ENCODE measurements around the gene MRPS27. TPM values are rescaled to one million over a fixed set of nuclear protein-coding genes. Genes with fewer than 3 reads are reported as not detected.

MRPS27 gene
- total RNA-seq, 4 donors from 2014 or later, result 33.2 to 74.9 (median 62.3) TPM

DNA sequence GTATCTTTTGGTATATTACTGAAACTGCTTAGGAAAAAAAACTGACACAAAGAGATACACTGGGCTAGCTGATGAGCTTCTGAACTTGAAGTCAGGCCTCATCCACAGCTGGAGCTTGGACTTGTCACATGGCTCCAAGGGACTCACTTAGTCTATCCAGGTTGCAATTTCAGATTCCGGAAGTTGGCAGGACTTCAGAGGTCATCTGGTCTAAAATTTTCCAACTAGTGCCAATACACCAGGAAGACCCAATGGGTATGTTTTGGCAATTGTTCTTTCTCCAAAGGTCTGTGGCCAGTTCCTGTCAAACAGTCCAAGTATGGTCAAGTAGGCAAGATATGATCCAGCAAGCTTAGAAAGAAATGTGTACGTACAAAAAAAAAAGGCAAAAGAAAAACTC lies 36.7 kb downstream of the MRPS27 start:
- no peak for DNase-seq

DNA sequence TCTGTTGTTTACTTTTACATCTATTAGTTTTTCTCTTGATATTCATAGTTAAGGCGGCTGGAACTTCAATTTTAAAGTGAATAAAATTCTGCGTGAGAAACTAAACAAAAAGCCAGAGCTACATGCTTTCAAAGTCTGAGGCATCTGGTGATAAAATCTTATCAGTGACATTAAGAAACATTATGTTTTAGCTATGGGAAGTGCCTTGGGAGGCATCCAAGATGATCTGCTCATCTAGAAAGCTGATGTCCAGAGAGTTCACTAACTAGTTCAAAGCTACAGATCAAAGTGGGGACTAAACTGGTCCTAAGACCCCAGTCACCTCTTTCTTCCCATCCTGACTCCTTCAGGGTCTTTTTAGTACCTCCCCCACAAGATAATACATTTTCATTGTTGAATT lies 37.2 kb downstream of the MRPS27 start:
- H3K27me3 ChIP-seq, result no peaks in the 10 kb centered on the region
- peaks cover 8 to 21% of the 10 kb centered on the region in 2 donors for H3K4me1 ChIP-seq
- H3K9me3 ChIP-seq, result no peaks in the 10 kb centered on the region
- peak overlapping the region; percentile 29 to 60 (median 58) for H3K27ac ChIP-seq
- DNase-seq, result no peak
- in situ Hi-C loops (cut with MboI; ENCODE audit: low sequenced_read_pairs in 4 of 4), result no loop called here
- H3K4me3 ChIP-seq, result no peak overlapping the region
- no peak for ATAC-seq
- no peak for TF ChIP-seq POLR2A (IDR thresholded peaks at IDR 0.05)
- intact Hi-C loops (cut with DNase I; ENCODE audit: low total_unique reads), result no loop called here
- H3K36me3 ChIP-seq, result no peaks in the 10 kb centered on the region

More for the DNA sequence above, 36.7 kb downstream of the MRPS27 start:
- no peak for ATAC-seq
- H3K4me3 ChIP-seq, result no peak overlapping the region
- peaks cover 8 to 21% of the 10 kb centered on the region in 2 donors for H3K4me1 ChIP-seq
- H3K36me3 ChIP-seq, result no peaks in the 10 kb centered on the region
- no peaks in the 10 kb centered on the region for H3K9me3 ChIP-seq
- H3K27me3 ChIP-seq, result no peaks in the 10 kb centered on the region
- in situ Hi-C loops (cut with MboI; ENCODE audit: low sequenced_read_pairs in 4 of 4), result no loop called here
- no peak for TF ChIP-seq POLR2A (IDR thresholded peaks at IDR 0.05)
- TF ChIP-seq, protein P1, sequence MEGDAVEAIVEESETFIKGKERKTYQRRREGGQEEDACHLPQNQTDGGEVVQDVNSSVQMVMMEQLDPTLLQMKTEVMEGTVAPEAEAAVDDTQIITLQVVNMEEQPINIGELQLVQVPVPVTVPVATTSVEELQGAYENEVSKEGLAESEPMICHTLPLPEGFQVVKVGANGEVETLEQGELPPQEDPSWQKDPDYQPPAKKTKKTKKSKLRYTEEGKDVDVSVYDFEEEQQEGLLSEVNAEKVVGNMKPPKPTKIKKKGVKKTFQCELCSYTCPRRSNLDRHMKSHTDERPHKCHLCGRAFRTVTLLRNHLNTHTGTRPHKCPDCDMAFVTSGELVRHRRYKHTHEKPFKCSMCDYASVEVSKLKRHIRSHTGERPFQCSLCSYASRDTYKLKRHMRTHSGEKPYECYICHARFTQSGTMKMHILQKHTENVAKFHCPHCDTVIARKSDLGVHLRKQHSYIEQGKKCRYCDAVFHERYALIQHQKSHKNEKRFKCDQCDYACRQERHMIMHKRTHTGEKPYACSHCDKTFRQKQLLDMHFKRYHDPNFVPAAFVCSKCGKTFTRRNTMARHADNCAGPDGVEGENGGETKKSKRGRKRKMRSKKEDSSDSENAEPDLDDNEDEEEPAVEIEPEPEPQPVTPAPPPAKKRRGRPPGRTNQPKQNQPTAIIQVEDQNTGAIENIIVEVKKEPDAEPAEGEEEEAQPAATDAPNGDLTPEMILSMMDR (IDR thresholded peaks at IDR 0.05 in 4 of 5, conservative IDR thresholded peaks at IDR 0.05 in 1 of 5), result no peak
- intact Hi-C loops (cut with DNase I; ENCODE audit: low total_unique reads), result no loop called here
- H3K27ac ChIP-seq, result peak overlapping the region; percentile 29 to 60 (median 58)

DNA sequence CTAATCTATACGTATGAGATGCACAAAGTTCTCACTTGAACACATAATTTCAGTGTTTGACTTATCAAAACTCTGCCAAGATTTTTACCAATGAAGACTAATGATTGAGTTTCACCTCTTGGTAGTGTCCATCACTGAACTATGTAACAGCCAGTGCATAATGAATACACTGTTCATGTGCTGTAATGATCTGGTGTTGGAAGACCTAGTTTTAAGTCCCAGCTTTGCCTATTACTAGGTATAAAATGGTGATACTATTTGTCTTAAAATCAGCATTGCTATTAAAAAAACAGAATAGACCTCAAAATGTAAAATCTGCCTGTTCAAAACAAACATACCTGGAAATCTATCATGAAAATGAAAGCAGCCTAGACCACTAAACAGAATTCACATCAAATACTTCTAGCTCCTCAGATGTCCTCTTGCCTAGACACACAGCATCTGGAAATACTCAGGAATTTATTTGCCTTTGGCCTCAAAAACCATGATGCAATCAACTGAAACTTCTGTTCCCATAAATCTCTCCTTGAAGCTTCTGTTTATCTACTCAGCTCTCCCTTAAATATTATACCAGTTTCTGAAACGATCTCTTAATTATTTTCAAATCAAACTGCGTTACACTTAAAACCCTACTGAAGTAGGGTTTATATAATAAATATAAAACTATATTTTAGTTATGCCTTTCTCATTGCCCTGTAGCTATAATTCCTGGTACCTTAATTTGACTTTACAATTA lies 38.1 kb downstream of the MRPS27 start:
- intact Hi-C loops (cut with DNase I; ENCODE audit: low total_unique reads), result no loop called here
- DNase-seq, result no peak
- no peaks in the 10 kb centered on the region for H3K36me3 ChIP-seq
- H3K27me3 ChIP-seq, result no peaks in the 10 kb centered on the region
- in situ Hi-C loops (cut with MboI; ENCODE audit: low sequenced_read_pairs in 4 of 4), result no loop called here
- no peaks in the 10 kb centered on the region for H3K9me3 ChIP-seq
- H3K4me3 ChIP-seq, result no peak overlapping the region
- peak overlapping the region; percentile 52 to 60 (median 58) for H3K27ac ChIP-seq
- peak; percentile 63 to 74 for ATAC-seq
- peaks cover 8 to 21% of the 10 kb centered on the region in 2 donors for H3K4me1 ChIP-seq
- TF ChIP-seq, protein P1 (IDR thresholded peaks at IDR 0.05 in 4 of 5, conservative IDR thresholded peaks at IDR 0.05 in 1 of 5), result no peak
- TF ChIP-seq POLR2A (IDR thresholded peaks at IDR 0.05), result no peak

DNA sequence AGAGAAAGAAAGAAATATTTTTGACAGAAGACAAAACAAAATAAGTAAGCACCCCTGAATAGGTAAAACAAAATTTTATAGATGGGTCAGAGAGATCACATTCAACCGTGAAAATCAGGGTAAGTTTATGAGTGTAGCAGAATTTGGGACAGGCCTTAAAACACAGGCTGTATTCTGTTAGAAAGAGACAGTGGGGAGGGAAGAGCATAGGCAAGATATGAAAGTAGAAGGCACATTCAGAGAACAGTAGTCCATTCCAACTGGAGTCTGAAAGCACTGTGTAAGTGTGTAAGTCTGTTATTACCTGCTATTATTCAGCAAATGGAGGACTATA lies 38.6 kb downstream of the MRPS27 start:
- no peak overlapping the region for H3K4me3 ChIP-seq
- ATAC-seq (no peak), DNase-seq (no peak)
- peaks cover 8 to 21% of the 10 kb centered on the region in 2 donors for H3K4me1 ChIP-seq
- H3K36me3 ChIP-seq, result no peaks in the 10 kb centered on the region
- no peak for TF ChIP-seq POLR2A (IDR thresholded peaks at IDR 0.05)
- TF ChIP-seq, protein P1 (IDR thresholded peaks at IDR 0.05 in 4 of 5, conservative IDR thresholded peaks at IDR 0.05 in 1 of 5), result no peak
- no peaks in the 10 kb centered on the region for H3K27me3 ChIP-seq
- peak overlapping the region; percentile 38 to 60 (median 54) for H3K27ac ChIP-seq
- no peaks in the 10 kb centered on the region for H3K9me3 ChIP-seq
- intact Hi-C loops (cut with DNase I; ENCODE audit: low total_unique reads) (no loop called here), in situ Hi-C loops (cut with MboI; ENCODE audit: low sequenced_read_pairs in 4 of 4) (no loop called here)

DNA sequence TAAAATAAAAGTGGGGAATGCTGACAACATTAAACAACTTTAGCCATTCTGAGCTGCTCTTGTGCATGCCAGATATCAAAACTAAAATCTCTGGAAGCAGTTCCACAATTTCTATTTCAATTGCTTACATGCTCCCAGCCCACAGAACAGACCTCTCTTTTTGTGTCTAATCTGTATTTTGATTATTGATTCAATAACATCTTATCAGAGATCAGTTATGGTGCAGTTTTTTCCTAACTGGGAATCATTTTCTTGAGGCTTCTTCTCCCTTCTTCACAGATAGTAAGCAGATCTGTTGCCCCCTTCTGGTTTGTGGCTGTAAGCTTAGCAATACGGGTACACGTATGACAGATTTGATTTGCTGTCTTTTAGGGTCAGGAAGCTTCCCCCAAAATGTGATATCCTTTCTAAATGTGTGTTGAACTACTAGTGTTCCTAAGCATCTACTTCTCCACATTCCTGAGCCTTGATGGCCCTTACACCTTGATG lies 39.4 kb downstream of the MRPS27 start:
- Histone ChIP-seq H3K36me3 (no peaks in the 10 kb centered on the region), H3K27me3 (no peaks in the 10 kb centered on the region), H3K9me3 (no peaks in the 10 kb centered on the region), H3K27ac (peak overlapping the region; percentile 13 to 60 (median 26)), H3K4me3 (no peak overlapping the region), H3K4me1 (peaks cover 8 to 21% of the 10 kb centered on the region in 2 donors)
- TF ChIP-seq, protein P1 (IDR thresholded peaks at IDR 0.05 in 4 of 5, conservative IDR thresholded peaks at IDR 0.05 in 1 of 5), result peak in 4 of 5 experiments; percentile 14 to 43 (median 23)
- no peak for TF ChIP-seq POLR2A (IDR thresholded peaks at IDR 0.05)
- ATAC-seq (peak; percentile 56 to 65), DNase-seq (no peak)
- intact Hi-C loops (cut with DNase I; ENCODE audit: low total_unique reads) (no loop called here), in situ Hi-C loops (cut with MboI; ENCODE audit: low sequenced_read_pairs in 4 of 4) (no loop called here)
